NCI-H526 (cell line): ENCODE results near the gene GIMAP1.
"Not testable (repeated sequence)": the region's sequence is repeated elsewhere in the genome, so short reads cannot be mapped to it uniquely, and the experiment has no call there.

ENCODE experiments used
- DNase-seq, 2 experiments: peaks; one replicate each; lab custom pipeline; 2025; lab: John Stamatoyannopoulos, UW

Gene GIMAP1

DNA sequence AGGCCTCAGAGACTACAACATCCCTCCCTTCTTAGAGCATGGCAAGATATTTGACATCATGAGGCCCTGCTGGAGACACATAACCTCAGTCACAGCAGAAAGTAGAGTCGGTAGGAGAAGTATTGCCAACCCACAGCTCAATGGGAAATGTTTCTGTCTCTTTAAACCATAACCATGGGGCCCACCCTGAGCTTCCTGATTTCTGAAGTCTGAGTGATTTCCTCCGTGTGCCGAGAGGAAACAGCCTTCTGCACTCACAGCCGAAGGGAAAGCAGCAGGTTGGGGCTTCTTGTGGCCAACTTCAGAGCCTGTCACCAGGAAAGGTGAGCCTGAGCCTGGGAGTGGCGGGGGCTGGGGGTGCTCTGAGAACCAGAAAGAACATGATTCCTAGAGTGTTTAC, at the start of gene GIMAP1:
Gene GIMAP1, plus strand, starts transcription at position 246 of the 400 bp plus-strand sequence. CDS start 2,435 bp downstream, outside the sequence.
- DNase-seq, result no peak

DNA sequence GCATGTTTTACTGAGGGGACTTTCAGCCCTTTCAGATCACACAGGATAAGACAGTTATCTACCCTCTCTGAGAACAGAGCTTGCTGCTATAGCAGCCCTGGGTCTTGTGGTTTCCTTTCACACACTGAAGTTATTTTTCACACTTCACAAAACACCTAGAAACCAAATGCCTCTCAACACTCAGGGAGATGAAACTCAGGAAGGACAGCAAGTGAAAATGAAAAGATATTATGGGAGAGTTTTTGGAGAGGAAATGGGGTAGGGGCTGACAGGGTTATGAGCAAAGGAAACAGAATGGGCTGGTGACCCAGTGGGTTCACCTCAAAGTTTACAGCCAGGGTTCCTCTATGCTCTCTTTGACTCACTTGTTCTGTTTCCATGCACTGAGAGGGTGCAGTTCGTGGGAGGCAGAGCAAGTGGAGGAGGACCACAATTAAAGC, 47.9 kb upstream of the GIMAP1 start:
- DNase-seq, result no peak

DNA sequence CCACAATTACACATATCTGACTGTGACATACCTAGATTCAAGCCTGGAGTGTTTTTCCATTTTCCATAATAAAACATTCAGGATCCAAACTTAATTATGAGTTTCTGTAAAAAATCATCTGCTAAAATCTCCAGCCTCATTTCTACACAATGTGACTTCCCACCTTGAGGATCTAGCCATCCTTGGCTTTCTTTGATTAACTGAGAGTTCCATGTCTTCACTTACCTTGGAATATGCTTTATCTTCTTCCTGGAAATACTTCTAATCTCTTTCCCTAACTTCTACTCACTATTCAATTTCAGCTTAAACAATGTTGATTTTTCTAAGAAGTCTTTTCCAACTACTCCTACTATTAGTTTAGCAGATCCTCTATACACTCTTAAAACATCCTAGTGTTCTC, 47.4 kb upstream of the GIMAP1 start:
- DNase-seq, result no peak

DNA sequence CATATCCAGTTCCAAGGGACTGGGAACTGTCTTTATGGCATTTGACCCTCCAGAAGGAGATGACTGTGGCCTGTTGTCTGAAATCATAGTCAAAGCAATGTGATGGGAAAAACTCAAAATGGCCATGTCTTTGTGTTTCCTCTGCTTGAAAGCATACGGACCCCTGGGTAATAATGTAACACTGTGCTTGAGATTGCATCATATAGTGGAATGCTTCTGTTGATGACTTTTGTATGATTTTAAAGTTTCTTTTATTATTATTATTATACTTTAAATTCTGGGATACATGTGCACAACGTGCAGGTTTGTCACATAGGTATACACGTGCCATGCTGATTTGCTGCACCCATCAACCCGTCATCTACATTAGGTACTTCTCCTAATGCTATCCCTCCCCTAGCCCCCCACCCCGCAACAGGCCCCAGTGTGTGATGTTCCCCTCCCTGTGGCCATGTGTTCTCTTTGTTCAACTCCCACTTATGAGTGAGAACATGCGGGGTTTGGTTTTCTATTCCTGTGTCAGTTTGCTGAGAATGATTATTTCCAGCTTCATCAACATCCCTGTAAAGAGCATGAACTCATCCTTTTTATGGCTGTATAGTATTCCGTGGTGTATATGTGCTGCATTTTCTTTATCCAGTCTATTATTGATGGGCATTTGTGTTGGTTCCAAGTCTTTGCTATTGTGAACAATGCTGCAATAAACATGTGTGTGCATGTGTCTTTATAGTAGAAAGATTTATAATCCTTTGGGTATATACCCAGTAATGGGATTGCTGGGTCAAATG, 44.4 kb upstream of the GIMAP1 start:
- not testable (repeated sequence) for DNase-seq

DNA sequence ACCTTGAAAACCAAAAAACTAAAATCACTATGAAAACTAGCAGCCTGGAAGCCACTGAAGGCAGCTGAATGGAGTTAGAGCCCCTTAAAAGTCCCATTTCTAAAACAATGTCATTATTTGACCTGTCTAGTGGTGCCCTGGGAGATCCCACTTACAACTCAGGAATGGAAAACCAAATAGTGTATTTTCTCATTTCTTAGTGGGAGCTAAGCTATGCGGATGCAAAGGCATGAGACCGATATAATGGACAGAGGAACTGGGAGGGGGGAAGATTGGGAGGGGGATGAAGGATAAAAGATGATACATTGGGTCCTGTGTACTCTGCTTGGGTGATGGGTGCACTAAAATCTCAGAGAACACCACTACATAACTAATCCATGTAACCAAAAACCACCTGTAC, 40.7 kb upstream of the GIMAP1 start:
- DNase-seq, result no peak

DNA sequence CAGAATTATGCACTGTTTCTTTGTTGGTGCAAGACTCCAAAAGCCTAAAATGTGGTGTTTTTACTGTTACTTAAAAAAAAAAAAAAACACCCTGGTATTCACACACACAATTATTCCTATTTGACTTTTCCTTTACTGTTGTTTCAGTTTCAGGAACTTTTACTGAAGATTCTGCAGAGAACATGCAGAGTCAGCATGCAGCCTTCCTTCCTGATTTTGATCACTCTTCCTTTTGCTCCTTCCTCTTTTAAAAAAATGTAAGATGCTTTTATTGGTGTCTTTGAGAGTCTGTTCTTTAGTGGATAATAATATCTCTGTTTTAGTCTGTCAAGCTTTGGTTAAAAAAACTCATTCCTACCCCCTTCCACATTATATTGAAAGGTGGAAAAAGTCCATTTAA, 40.1 kb upstream of the GIMAP1 start:
- DNase-seq, result not testable (repeated sequence)

DNA sequence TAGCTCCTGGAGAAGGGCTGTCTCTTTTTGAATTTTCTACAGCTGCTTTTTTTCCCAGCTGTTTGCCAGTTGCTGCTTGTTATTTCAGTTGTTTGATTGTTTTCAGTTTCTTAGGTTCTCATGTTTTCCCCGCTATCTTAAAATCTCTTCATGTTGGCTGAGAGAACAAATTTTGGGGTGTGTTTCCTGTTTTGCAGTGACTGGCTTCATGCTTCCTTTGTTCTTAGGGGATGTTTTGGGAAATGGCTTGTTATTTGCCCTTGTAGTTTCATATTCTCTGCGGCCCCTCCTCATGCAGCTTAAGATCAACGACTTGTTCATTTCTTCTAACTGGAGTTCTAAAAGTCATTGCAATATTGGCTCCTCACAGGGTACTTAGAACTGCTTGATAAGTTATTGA, 39.6 kb upstream of the GIMAP1 start:
- not testable (repeated sequence) for DNase-seq

DNA sequence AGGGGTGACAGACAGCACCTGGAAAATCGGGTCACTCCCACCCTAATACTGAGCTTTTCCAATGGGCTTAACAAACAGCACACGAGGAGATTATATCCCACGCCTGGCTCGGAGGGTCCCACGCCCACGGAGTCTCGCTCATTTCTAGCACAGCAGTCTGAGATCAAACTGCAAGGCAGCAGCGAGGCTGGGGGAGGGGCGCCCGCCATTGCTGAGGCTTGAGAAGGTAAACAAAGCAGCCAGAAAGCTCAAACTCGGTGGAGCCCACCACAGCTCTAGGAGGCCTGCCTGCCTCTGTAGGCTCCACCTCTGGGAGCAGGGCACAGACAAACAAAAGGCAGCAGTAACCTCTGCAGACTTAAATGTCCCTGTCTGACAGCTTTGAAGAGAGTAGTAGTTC, 37.8 kb upstream of the GIMAP1 start:
- DNase-seq, result not testable (repeated sequence)

DNA sequence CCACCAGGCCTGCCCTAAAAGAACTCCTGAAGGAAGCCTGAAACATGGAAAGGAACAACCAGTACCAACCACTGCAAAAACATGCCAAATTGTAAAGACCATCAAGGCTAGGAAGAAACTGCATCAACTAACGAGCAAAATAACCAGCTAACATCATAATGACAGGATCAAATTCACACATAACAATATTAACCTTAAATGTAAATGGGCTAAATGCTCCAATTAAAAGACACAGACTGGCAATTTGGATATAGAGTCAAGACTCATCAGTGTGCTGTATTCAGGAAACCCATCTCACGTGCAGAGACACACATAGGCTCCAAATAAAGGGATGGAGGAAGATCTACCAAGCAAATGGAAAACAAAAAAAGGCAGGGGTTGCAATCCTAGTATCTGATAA, 36.0 kb upstream of the GIMAP1 start:
- DNase-seq, result not testable (repeated sequence)

DNA sequence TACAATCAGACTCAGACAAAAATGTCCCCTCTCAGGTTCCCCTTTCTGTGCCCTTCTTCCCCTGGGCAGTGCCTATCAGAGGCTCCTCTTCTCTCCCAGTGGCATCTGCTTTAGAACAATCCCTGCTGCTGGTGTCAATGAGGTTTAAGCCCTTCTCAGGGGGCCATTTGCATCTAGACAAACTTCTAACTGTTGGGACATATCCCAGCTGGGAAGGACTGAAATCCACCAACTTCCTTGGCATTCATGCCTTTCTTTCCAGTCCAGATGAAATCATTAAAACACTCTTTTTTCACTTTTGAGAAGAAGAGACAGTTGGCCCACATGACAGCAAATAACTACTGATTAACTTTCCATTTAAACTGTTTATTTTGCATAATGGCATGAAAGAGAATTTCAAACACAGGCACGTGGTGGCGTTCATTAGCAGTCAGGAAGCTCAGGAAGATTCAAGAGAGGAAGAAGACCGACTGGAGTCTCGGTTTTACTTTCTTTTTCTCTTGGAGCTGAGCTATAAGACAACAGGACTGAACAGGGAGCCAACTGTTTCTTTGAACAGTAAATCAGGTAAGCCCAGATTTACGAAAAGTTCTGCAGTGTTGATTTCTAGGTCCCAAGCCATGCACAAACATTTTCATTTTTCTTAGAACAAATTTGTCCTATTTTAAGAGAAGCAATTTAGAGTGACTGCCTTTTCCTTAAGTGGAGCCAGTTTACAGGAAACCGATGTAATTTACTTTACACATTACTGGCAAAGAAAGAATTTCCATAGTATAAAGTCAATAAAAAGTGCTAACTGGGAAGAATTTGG, 31.0 kb upstream of the GIMAP1 start, which contains the start of gene GIMAP2:
Gene GIMAP2, plus strand, starts transcription at position 488 of the 811 bp plus-strand sequence. CDS start 1,354 bp downstream, outside the sequence.
- no peak for DNase-seq

DNA sequence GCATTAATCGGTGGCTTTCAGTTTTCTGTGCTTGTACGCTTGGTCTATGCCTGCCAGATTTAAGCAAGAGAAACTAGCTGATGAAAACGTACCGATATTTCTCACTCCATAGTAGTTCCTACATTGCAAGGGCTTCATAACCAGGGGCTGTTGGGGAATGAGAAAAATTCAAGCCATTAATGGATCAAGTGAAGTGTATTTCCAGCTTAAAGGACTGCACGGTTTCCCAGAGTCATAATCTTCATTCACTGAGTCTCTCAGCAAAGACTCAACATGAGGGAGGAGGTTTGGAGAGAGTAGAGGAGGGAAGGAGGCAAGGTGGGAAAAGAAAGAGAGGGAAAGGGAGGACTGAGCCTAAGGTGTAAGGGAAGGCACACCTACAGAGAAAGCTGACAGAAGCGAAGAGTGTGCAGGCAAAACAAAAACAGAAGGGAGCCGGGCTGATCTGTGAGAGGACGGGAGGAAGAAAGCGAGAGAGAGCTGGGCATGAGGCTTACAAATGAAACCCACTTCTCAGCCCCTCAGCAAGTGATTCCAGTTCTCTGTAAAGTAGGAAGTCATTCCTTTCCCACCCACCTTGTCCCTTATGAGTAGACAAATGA, 30.3 kb upstream of the GIMAP1 start:
- no peak for DNase-seq

DNA sequence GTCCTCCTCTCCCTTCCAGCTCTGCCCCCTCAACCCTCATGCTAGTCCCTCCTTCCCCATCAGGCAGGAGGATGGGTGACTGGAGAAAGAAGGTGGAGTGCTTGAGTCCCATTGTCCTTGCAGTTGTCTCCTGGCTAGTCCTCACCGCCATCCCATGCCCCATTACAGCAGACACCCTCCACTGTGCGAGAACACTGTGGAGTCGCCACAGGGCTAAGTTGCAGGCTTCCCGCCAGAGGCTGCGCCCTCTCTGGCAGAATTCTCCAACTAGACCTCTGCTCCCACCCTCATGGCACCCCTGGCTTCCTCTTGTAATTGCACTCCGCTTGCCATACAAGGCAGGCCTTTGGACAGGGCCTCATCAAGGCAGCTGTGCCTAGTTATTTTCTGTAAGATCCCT, 27.8 kb upstream of the GIMAP1 start:
- no peak for DNase-seq

DNA sequence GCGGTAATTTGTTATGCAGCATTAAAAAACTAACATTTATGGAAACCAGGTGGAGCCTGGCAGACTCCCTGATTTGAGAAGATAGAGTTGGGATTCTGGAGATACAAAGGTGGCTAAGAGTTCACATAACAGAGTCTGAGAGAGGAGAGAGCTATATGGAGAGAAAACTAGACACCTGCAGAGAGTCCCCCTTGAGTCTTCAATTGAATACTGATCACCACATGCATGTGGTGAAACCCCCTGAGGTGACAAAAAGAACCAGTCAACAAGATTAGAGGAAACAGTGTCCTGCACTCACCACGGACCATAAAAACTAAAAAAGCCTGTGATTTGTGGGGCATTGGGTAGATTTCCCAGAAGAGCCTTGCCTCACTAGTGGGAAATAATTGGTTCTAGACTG, 20.8 kb upstream of the GIMAP1 start:
- DNase-seq, result no peak

DNA sequence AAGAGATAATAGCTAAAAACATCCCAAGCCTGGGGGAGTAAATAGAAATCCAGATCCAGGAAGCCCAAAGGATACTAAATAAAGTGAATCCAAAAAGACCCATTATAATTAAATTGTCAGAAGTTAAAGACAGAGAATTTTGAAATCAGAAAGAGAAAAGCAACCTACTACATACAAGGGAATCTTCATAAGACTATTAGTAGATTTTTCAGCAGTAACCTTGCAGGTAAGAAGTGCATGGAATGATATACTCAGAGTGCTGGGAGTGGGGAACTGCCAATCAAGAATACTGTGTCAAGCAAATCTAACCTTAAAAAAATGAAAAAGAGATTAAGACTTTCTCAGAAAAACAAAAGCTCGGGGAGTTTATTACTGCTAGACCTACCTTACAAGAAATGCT, 13.2 kb upstream of the GIMAP1 start:
- DNase-seq, result no peak

DNA sequence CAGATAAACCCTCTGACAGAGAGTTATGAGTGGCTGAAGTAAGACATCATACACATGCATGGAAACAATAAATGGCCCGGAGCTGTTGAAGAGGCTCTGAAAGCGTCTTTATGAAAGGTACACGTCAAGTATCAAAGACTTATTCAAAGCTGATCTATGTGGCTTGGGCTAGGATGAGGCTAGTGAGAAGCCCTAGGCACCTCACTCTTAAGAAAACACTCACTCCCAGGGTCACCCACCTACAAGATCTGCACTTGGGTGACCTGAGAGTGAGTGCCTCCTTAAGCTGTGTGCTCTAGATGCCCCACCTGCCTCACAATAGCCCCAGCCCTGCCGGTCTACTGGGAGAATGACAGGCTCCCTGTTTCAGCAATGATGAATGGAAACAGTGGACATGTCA, 1.1 kb upstream of the GIMAP1 start:
- DNase-seq, result no peak

DNA sequence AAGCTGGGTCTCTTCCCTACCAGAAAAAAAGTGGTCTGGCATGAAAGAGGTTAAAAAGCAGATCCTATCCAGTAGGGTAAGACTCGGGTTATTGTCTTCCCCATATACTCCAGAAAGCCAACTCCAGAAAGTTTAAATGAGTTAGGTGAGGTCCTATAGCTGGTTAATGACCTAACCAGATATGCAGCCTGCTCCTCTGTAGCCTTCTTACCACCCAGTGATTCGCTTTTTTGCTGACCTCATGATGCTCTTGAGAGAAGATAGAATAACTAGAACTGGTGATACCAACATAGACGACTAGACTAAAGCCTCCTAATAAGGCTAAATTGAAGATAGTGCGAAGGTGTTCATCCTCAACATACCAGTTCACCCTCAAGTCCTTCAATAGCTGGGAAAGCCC, 675 bp upstream of the GIMAP1 start:
- DNase-seq, result no peak

DNA sequence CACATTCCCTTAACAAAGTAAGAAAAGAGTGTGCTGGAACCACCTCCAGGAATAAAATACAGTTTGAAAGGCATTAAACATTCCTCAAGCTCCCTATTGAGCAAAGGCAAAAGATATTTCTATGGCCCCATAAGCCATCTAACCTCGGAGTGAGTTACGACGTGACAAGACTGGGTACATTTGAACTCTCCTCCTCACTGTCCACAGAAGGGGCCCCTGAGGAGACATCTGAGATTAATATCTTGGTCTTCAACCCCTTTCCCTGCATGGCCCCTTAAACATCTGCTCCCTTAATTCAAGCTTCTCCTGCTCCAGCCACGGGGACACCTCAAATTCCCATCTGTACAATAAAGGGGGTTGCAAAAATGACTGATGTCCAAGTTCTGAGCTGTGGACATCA, 526 bp downstream of the GIMAP1 start:
- no peak for DNase-seq

DNA sequence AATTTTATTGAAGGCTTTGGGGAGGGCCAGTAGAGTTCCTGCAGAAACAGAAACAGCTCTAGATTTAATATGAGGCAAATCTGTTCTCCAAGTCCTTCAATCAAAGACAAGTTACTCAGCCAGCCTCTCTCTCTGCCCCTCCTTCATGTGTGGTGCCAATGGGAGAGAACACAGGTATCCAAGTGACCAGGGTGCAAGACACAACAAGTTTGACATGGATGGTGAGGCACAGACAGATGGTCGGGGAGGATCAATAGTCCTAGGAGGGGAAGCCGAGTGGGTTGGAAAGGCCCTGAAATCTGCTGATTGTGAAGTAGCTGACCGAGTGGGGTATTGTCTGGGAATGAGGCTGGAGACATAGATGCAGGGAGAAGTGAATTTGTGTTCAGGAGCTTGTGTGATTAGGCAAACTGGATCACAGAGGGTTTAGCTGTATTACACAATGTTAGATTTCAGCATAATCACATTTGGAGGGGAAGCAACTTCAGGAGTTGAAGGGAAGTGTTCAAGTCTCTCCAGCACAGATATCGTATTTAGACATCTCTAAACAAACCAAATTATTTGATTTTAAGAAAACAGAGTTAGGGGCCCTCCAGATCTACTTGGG, 1.5 kb downstream of the GIMAP1 start:
- no peak for DNase-seq

DNA sequence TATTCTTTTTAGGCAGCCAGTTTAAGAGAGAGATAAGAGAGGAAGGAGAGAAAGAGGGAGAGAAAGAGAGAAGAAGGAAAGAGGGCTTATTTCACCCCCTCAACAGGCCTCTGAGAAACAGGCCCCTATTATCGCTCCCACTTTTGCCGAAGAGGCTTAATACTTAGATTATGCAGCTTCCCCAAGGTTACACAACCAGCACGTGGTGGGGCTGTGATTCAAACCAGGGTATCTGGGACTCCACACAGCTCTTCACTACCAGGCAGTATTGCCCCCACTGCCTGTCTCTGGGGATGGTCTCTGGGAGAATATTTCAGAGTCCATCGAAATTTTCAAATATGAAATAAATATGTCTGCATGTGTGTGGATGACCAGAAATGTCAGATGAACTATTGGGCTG, 3.0 kb downstream of the GIMAP1 start:
- no peak for DNase-seq

DNA sequence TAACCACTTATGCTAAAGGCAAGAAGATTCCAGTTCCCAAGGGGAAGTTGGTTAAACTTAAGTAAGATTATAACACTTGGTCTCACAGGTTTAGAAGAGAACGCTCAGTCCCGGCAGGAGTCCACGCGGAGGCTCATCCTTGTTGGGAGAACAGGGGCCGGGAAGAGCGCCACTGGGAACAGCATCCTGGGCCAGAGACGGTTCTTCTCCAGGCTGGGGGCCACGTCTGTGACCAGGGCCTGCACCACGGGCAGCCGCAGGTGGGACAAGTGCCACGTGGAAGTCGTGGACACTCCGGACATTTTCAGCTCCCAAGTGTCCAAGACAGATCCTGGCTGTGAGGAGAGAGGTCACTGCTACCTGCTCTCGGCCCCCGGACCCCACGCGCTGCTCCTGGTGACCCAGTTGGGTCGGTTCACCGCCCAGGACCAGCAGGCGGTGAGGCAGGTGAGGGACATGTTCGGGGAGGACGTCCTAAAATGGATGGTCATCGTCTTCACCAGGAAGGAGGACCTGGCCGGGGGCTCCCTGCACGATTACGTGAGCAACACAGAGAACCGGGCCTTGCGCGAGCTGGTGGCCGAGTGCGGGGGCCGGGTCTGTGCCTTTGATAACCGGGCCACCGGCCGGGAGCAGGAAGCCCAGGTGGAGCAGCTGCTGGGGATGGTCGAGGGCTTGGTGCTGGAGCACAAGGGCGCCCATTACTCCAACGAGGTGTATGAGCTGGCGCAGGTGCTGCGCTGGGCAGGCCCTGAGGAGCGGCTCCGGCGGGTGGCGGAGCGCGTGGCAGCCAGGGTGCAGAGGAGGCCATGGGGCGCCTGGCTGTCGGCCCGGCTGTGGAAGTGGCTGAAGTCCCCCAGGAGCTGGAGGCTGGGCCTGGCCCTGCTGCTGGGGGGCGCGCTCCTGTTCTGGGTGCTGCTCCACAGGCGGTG, 3.8 kb downstream of the GIMAP1 start:
- no peak for DNase-seq

DNA sequence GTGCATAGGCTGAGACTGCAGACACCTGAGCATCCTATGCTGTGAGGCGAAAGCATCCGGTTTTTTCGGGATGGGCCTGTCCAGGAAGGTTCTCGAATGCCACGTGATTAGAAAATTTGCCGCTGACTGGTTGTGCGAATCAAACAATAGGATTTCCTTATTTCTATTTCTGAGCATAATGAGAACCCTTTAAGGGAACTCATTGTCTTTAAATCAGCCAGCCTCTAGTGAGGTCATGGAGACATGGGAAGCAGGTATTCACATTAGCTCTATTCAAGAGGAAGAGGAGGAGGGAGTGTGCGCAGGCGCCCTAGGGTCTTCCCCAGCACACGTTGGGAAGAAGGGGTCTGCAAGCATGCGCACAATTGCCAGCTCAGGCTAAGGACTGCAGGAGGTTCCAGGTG, 5.6 kb downstream of the GIMAP1 start:
- DNase-seq, result no peak
